Measurements from ENCODE around the gene CLCN4. TPM values are rescaled to one million over a fixed set of nuclear protein-coding genes. Genes with fewer than 3 reads are reported as not detected.

CLCN4 gene
- total RNA-seq, 4 donors from 2014 or later, result 3.9 to 6.7 (median 5.3) TPM

GRCh38 chrX:10212395-10212794 lies 55.6 kb downstream of the CLCN4 start:
- 89 to 98% methylated on average over 15 of the region's 15 CpGs for WGBS, 2 donors
- no peak for DNase-seq (ENCODE audit: low spot score in 2 of 2)
- Histone ChIP-seq H3K9me3 (no peaks in the 10 kb centered on the region), H3K27me3 (no peaks in the 10 kb centered on the region), H3K4me1 (no peaks in the 10 kb centered on the region), H3K4me3 (no peak overlapping the region), H3K27ac (no peak overlapping the region), H3K36me3 (peaks cover 0 to 25% (median 0%) of the 10 kb centered on the region in 3 donors)
- no peak for TF ChIP-seq EP300 (IDR thresholded peaks at IDR 0.05)
- no peak for TF ChIP-seq CTCF (IDR thresholded peaks at IDR 0.05)
- no peak for TF ChIP-seq POLR2A (IDR thresholded peaks at IDR 0.05)

- TF ChIP-seq CTCF (IDR thresholded peaks at IDR 0.05), result no peak
- no peak for TF ChIP-seq EP300 (IDR thresholded peaks at IDR 0.05)
- TF ChIP-seq POLR2A (IDR thresholded peaks at IDR 0.05), result no peak
- peaks cover 0 to 25% (median 0%) of the 10 kb centered on the region in 3 donors for H3K36me3 ChIP-seq
- no peak for DNase-seq (ENCODE audit: low spot score in 2 of 2)
- H3K4me3 ChIP-seq, result no peak overlapping the region
- H3K9me3 ChIP-seq, result no peaks in the 10 kb centered on the region
- H3K4me1 ChIP-seq, result no peaks in the 10 kb centered on the region
- H3K27me3 ChIP-seq, result no peaks in the 10 kb centered on the region
- 94 to 100% methylated on average over 7 to 21 of the region's 24 CpGs for WGBS, 2 donors
- H3K27ac ChIP-seq, result no peak overlapping the region
Observed at GRCh38 chrX:10213716-10214115, 56.9 kb downstream of the CLCN4 start.

GRCh38 chrX:10216208-10216607 lies 59.4 kb downstream of the CLCN4 start:
- Histone ChIP-seq H3K27me3 (no peaks in the 10 kb centered on the region), H3K4me3 (no peak overlapping the region), H3K9me3 (no peaks in the 10 kb centered on the region), H3K4me1 (no peaks in the 10 kb centered on the region), H3K27ac (no peak overlapping the region), H3K36me3 (peaks cover 0 to 28% (median 0%) of the 10 kb centered on the region in 3 donors)
- no peak for TF ChIP-seq POLR2A (IDR thresholded peaks at IDR 0.05)
- no peak for TF ChIP-seq CTCF (IDR thresholded peaks at IDR 0.05)
- no peak for TF ChIP-seq EP300 (IDR thresholded peaks at IDR 0.05)
- DNase-seq (ENCODE audit: low spot score in 2 of 2), result no peak
- 75 to 95% methylated on average over 8 of the region's 8 CpGs for WGBS, 2 donors

- Histone ChIP-seq H3K36me3 (peaks cover 0 to 23% (median 0%) of the 10 kb centered on the region in 3 donors), H3K27me3 (no peaks in the 10 kb centered on the region), H3K9me3 (no peaks in the 10 kb centered on the region), H3K4me3 (no peak overlapping the region), H3K4me1 (no peaks in the 10 kb centered on the region), H3K27ac (no peak overlapping the region)
- 88% methylated on average over 1 of the region's 1 CpG for WGBS, 2 donors
- TF ChIP-seq CTCF (IDR thresholded peaks at IDR 0.05) (no peak), EP300 (IDR thresholded peaks at IDR 0.05) (no peak), POLR2A (IDR thresholded peaks at IDR 0.05) (no peak)
- no peak for DNase-seq (ENCODE audit: low spot score in 2 of 2)
Observed at GRCh38 chrX:10217198-10217597, 60.4 kb downstream of the CLCN4 start.

- WGBS, 2 donors, result 84 to 98% methylated on average over 6 of the region's 6 CpGs
Observed at GRCh38 chrX:10221651-10222050, 64.9 kb downstream of the CLCN4 start.

More at GRCh38 chrX:10221651-10222050, 64.9 kb downstream of the CLCN4 start:
- TF ChIP-seq POLR2A (IDR thresholded peaks at IDR 0.05) (no peak), CTCF (IDR thresholded peaks at IDR 0.05) (no peak), EP300 (IDR thresholded peaks at IDR 0.05) (no peak)
- Histone ChIP-seq H3K36me3 (peaks cover 0 to 3% (median 0%) of the 10 kb centered on the region in 3 donors), H3K4me1 (no peaks in the 10 kb centered on the region), H3K4me3 (no peak overlapping the region), H3K27ac (no peak overlapping the region), H3K27me3 (no peaks in the 10 kb centered on the region), H3K9me3 (no peaks in the 10 kb centered on the region)
- DNase-seq (ENCODE audit: low spot score in 2 of 2), result no peak

All from tibial nerve (tissue), 4 donors.